NCI-H748 (cell line): Measurements from ENCODE around the gene PHLDA1.
A peak's percentile ranks its signal among the peaks of the same experiment; 100 is the strongest.
"Not testable (repeated sequence)": the region's sequence is repeated elsewhere in the genome, so short reads cannot be mapped to it uniquely, and the experiment has no call there.

Source experiments
- DNase-seq: peaks from one replicate; lab custom pipeline; 2025; ENCODE audit not compliant: unreplicated experiment; lab: John Stamatoyannopoulos, UW

PHLDA1 gene

DNA sequence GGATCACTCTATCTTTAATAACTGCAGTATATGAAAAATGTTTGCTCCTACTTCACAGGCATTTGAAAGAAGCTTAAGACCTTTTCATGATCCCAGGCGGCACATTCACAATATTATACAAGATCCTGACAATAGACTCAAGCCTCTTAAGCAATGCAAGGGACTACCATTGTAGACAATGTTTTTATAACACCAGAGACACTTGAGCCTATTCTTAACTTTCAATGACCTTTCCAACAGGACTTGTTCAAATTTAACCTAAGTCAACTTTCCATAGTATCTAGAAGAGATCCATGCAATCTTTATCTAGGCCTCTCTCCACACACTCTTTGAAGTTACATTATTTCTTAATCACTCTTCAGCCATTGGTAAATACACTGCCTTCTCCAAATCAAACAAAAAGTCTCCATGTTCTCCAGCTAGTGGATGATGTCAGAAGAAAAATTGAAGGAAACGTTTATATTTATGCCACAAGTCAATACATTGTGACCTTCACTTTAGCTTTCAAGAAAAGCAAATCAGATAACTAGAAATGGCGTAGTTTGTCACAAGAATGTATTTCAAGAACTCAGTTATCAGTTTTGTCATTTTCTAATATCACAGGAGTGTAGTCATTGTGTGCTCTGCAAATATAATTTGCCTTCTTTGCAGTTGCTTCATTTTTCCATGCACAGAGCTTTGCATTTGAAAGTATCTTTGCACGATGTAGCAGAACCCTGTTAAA is 41.2 kb downstream of the PHLDA1 start:
- DNase-seq: no peak

GRCh38 chr12:75987709-75988108 is 43.9 kb downstream of the PHLDA1 start:
- DNase-seq: not testable (repeated sequence)

- peak; percentile 69 for DNase-seq
These were observed 45.4 kb downstream of the PHLDA1 start for GRCh38 chr12:75986001-75986746.

DNA sequence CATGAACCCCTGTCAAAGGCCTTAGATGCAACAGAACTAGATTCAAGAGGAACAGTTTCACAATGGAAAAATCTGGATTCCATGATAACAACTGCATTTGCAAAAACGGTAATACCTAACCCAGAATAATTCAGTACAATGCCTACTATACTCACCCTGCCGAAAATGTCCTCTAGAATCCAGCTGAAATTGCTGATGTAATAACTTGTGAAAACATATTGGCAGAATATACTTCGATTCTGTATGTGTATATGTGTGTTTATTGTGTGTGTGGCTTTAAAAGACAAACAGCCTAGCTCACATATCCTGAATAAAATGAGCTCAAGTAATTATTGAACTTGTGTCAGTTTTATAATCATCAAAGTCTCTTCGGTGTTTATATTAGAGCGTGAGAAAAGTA is 46.0 kb downstream of the PHLDA1 start:
- no peak for DNase-seq

DNA sequence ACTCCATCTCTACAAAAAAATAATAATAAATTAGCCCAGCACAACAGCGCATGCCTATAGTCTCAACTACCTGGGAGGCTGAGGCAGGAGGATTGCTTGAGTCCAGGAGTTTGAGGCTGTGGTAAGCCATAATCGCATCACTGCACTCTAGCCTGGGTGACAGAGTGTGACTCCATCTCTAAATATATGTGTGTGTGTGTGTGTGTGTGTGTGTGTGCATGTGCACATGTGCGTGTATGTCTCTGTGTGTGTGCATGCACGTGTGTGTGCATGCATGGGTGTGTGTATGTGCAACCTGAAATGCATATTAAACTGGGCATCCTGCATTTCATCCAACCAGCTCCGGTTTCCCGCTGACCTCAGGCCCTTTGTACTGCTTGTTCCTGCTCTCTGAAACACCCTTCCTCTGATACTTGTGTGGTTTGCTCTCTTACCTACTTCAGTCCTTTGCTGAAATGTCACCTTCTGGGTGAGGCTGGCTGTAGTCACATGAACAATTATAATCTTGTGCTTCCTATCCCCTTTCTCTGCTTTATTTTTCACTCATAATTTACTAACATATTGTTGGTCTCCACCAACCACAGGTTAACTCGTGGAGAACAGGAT is 46.9 kb downstream of the PHLDA1 start:
- DNase-seq: no peak

- not testable (repeated sequence) for DNase-seq
These were observed 47.7 kb downstream of the PHLDA1 start for GRCh38 chr12:75983851-75984250.

- no peak for DNase-seq
These were observed 48.5 kb downstream of the PHLDA1 start for GRCh38 chr12:75982979-75983660.

- no peak for DNase-seq
These were observed 49.4 kb downstream of the PHLDA1 start for GRCh38 chr12:75982169-75982564.

GRCh38 chr12:75981247-75982168 is 50.1 kb downstream of the PHLDA1 start:
- DNase-seq: peak; percentile 54

DNA sequence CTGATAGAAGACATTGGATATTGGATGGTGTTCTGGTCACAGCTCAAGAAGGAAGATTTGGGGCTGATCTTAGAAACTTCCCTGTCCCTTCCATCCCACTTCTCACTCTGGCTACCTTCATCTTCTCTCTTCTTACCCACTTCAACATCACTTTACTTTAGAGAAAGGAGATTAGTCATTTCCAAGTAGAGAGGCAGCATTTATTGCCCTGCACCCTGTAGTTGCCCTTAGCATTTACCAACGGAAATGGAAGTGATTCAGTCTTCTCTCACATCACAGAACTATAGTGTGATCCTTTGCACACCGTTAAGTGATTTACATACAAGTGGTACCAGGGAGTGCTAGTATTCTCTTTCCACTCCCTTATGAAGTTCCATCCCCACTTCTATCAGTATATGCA is 52.4 kb downstream of the PHLDA1 start:
- DNase-seq: no peak

- DNase-seq: no peak
These were observed 52.9 kb downstream of the PHLDA1 start for GRCh38 chr12:75978677-75979076.

GRCh38 chr12:75977952-75978671 is 53.5 kb downstream of the PHLDA1 start:
- peak; percentile 12 for DNase-seq

- DNase-seq: no peak
These were observed 54.0 kb downstream of the PHLDA1 start for GRCh38 chr12:75977590-75977951.

DNA sequence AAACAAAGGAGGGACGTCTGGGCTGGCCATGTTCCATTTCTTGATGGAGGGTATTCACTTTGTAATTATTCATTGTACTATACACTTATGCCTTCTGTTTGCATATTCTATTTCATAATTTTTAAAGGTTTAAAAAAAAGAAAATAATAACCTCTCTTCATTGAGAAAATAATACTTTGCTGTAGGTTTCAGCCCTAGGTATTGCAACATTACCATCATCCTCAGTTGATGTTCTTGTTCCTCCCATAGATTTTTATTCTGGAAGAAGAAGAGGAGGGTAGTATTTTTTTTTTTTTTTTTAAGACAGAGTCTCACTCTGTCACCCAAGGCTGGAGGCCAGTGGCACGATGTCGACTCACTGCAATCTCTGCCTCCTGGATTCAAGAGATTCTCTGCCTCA is 54.7 kb downstream of the PHLDA1 start:
- no peak for DNase-seq

GRCh38 chr12:75976113-75976512 is 55.5 kb downstream of the PHLDA1 start:
- no peak for DNase-seq

DNA sequence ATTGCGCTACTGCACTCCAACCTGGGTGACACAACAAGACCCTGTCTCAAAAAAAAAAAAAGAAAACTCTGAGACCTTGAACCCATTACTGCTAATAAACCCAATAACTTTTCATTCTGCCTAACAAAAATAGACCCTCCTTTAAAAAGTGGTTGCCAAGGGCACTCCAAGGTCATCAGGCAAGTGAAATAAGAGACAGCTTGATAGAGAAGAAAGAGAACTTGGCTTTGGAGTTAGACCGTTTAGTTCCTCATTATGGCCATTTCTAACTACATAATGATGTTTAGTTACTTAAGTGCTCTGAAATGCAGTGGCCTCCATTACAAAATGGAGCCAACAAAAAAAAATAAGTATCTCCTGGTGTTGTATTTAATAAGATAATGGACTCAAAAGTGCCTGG is 55.9 kb downstream of the PHLDA1 start:
- DNase-seq: peak; percentile 60
